Cortex of kidney (tissue), 1 donor: ENCODE data around the gene LEO1.

Experiments used
- DNase-seq: peaks from one replicate; lab custom pipeline; 2025; lab: John Stamatoyannopoulos, UW

Gene LEO1

GRCh38 chr15:51931638-51932037, 39.9 kb downstream of the LEO1 start:
- DNase-seq: no peak

GRCh38 chr15:51931016-51931415, 40.6 kb downstream of the LEO1 start:
- no peak for DNase-seq

GRCh38 chr15:51926809-51927208, 44.8 kb downstream of the LEO1 start:
- DNase-seq: no peak

- no peak for DNase-seq
These were observed 47.2 kb downstream of the LEO1 start for GRCh38 chr15:51924156-51925068.

GRCh38 chr15:51917493-51917892, 54.1 kb downstream of the LEO1 start:
- DNase-seq: no peak

GRCh38 chr15:51912528-51912927, 59.0 kb downstream of the LEO1 start:
- DNase-seq: no peak

GRCh38 chr15:51909584-51909983, 62.0 kb downstream of the LEO1 start:
- no peak for DNase-seq

- no peak for DNase-seq
These were observed 63.3 kb downstream of the LEO1 start for GRCh38 chr15:51908316-51908715.

GRCh38 chr15:51907136-51907862, 64.3 kb downstream of the LEO1 start:
- DNase-seq: no peak

- DNase-seq: no peak
These were observed 66.6 kb downstream of the LEO1 start for GRCh38 chr15:51904931-51905330.

- no peak for DNase-seq
These were observed 67.2 kb downstream of the LEO1 start for GRCh38 chr15:51904421-51904820.

- no peak for DNase-seq
These were observed 82.1 kb downstream of the LEO1 start for GRCh38 chr15:51889486-51889885.

- DNase-seq: no peak
These were observed 82.9 kb downstream of the LEO1 start for GRCh38 chr15:51888593-51889195.
